ENCODE data around the gene CD55. TPM values are rescaled to one million over a fixed set of nuclear protein-coding genes. Genes with fewer than 3 reads are reported as not detected.

Gene CD55
- total and polyA plus RNA-seq, 2 of the 13 experiments (the other 11 are each of a cell fraction or from before 2014, with no cell fraction given) = 6.0 to 56.0 TPM

DNA sequence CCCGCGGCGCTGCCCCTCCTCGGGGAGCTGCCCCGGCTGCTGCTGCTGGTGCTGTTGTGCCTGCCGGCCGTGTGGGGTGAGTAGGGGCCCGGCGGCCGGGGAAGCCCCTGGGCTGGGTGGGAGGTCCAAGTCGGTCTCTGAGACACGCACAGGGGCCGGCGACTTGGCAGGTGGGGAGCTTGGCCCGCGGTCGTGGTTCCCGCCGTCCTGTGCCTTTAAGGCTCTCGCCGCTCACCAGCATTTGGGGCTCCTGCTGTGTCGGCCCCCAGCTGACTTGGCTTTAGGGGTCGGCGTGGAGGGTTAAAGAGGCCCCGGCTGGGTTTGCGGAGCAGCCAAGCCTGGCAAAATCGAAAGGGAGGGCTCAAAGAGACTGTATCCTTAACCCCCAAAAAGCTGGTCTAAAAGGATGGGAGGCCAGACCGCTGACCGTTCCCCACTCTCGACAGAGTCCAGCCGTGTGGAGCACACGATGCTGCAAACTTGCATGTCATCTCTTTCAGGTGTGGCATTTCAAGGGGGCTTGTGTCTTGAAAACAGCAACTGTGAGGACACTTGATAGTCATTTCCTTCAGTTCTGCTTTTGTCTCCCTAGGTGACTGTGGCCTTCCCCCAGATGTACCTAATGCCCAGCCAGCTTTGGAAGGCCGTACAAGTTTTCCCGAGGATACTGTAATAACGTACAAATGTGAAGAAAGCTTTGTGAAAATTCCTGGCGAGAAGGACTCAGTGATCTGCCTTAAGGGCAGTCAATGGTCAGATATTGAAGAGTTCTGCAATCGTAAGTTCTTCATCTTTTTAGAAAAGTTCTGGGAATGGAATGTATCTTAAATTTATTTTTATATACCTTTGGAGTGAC is 540 bp downstream of the CD55 start (continued):
- TF ChIP-seq ZNF652 (CRISPR knock-in tag; IDR thresholded peaks at IDR 0.05; ENCODE audit: borderline replicate concordance, low read depth) (peak; percentile 73; the same call in 1 of the 2 replicates), ZNF607 (CRISPR knock-in tag; IDR thresholded peaks at IDR 0.05; ENCODE audit: borderline replicate concordance) (peak; percentile 13; the same call in 1 of the 2 replicates), ZNF609 (CRISPR knock-in tag; IDR thresholded peaks at IDR 0.05; ENCODE audit: borderline replicate concordance) (0 out of 2 replicates have a peak, but pooled peaks have one; percentile 8), POLR2AphosphoS5 (IDR thresholded peaks at IDR 0.05; ENCODE audit: low read depth, low read length) (no peak), TMF1 (CRISPR knock-in tag; IDR thresholded peaks at IDR 0.05; ENCODE audit: low read depth) (no peak), ZNF543 (CRISPR knock-in tag; IDR thresholded peaks at IDR 0.05) (0 out of 2 replicates have a peak, but pooled peaks have one; percentile 21), GTF2F1 (IDR thresholded peaks at IDR 0.05; ENCODE audit: low read length) (no peak), ZNF44 (CRISPR knock-in tag; IDR thresholded peaks at IDR 0.05) (no peak), ZNF101 (CRISPR knock-in tag; IDR thresholded peaks at IDR 0.05; ENCODE audit: borderline replicate concordance, low read depth) (no peak), TEAD3 (CRISPR knock-in tag; optimal IDR thresholded peaks at IDR 0.05; ENCODE audit: borderline replicate concordance) (no peak), ZNF501 (CRISPR knock-in tag; IDR thresholded peaks at IDR 0.05) (0 out of 2 replicates have a peak, but pooled peaks have one; percentile 90), MYC (CRISPR knock-in tag; IDR thresholded peaks at IDR 0.05; ENCODE audit: borderline replicate concordance) (0 out of 2 replicates have a peak, but pooled peaks have one; percentile 22), HDAC1 (CRISPR knock-in tag; IDR thresholded peaks at IDR 0.05) (0 out of 2 replicates have a peak, but pooled peaks have one; percentile 8), TOE1 (CRISPR knock-in tag; IDR thresholded peaks at IDR 0.05) (0 out of 2 replicates have a peak, but pooled peaks have one; percentile 42), GLMP (CRISPR knock-in tag; IDR thresholded peaks at IDR 0.05; ENCODE audit: borderline replicate concordance) (no peak), HDAC6 (IDR thresholded peaks at IDR 0.05; ENCODE audit: low read depth, low read length) (no peak), ZSCAN31 (CRISPR knock-in tag; IDR thresholded peaks at IDR 0.05; ENCODE audit: low read depth) (peak; percentile 50; the same call in 1 of the 2 replicates), JUNB (CRISPR knock-in tag; IDR thresholded peaks at IDR 0.05; ENCODE audit: borderline replicate concordance) (no peak), ARHGAP35 (CRISPR knock-in tag; IDR thresholded peaks at IDR 0.05; ENCODE audit: borderline replicate concordance) (0 out of 2 replicates have a peak, but pooled peaks have one; percentile 55)
- TF ChIP-seq, protein P1, sequence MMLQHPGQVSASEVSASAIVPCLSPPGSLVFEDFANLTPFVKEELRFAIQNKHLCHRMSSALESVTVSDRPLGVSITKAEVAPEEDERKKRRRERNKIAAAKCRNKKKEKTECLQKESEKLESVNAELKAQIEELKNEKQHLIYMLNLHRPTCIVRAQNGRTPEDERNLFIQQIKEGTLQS (CRISPR knock-in tag; IDR thresholded peaks at IDR 0.05) = no peak
- TF ChIP-seq, protein P2, sequence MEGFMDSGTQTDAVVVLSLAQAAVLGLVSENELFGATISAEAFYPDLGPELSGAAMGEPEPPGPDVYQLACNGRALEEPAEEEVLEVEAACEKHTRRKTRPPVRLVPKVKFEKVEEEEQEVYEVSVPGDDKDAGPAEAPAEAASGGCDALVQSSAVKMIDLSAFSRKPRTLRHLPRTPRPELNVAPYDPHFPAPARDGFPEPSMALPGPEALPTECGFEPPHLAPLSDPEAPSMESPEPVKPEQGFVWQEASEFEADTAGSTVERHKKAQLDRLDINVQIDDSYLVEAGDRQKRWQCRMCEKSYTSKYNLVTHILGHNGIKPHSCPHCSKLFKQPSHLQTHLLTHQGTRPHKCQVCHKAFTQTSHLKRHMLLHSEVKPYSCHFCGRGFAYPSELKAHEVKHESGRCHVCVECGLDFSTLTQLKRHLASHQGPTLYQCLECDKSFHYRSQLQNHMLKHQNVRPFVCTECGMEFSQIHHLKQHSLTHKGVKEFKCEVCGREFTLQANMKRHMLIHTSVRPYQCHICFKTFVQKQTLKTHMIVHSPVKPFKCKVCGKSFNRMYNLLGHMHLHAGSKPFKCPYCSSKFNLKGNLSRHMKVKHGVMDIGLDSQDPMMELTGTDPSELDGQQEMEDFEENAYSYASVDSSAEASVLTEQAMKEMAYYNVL (CRISPR knock-in tag; IDR thresholded peaks at IDR 0.05; ENCODE audit: borderline replicate concordance) = no peak
